HCT116 (cell line): ENCODE measurements around the gene UBA6.

Experiments used
- ATF3 ChIP-seq: IDR thresholded peaks from 2 replicates; pipeline ENCODE4 v1.6.1; 2012
- CEBPB ChIP-seq: IDR thresholded peaks from 2 replicates; pipeline ENCODE4 v1.6.1; 2012; ENCODE audit warnings: low read depth
- CTCF ChIP-seq, 3 experiments: fragments of 200-600 bp in 1 of 3; sonication (generic) in 1 of 3; IDR thresholded peaks in 2 of 3; conservative IDR thresholded peaks in 1 of 3; 2 replicates each; pipeline ENCODE4 v1.5.1; 2012 to 2017; ENCODE audit warnings: low read depth in 2 of 3, low read length in 2 of 3, antibody characterized with exemption in 1 of 3, borderline replicate concordance in 1 of 3, control low read depth in 1 of 3, mild to moderate bottlenecking in 1 of 3, mixed read lengths in 1 of 3, mixed run types in 1 of 3, moderate library complexity in 1 of 3; ENCODE audit not compliant: insufficient read depth in 1 of 3
- EZH2 ChIP-seq: fragments of 200-600 bp; sonication (generic); IDR thresholded peaks from 2 replicates; pipeline ENCODE4 v1.6.1; 2017; ENCODE audit warnings: antibody characterized with exemption, mixed run types
- EZH2phosphoT487 ChIP-seq: fragments of 200-600 bp; IDR thresholded peaks from 2 replicates; pipeline ENCODE4 v1.6.1; 2018; ENCODE audit warnings: antibody characterized with exemption, borderline replicate concordance
- POLR2A ChIP-seq: IDR thresholded peaks from 2 replicates; pipeline ENCODE4 v1.7.0; 2011; ENCODE audit warnings: borderline replicate concordance; ENCODE audit not compliant: insufficient read depth, insufficient read length; ENCODE audit errors: extremely low read depth
- RAD21 ChIP-seq: IDR thresholded peaks from 2 replicates; pipeline ENCODE4 v1.6.1; 2012; ENCODE audit warnings: low read depth, mild to moderate bottlenecking
- REST ChIP-seq: IDR thresholded peaks from 2 replicates; pipeline ENCODE4 v1.6.1; 2012; ENCODE audit warnings: low read depth
- SRF ChIP-seq: IDR thresholded peaks from 2 replicates; pipeline ENCODE4 v1.6.1; 2012; ENCODE audit warnings: low read depth
- YY1 ChIP-seq: IDR thresholded peaks from 2 replicates; pipeline ENCODE4 v1.6.1; 2011; ENCODE audit warnings: low read length, low read depth, moderate library complexity, mild to moderate bottlenecking; ENCODE audit not compliant: insufficient replicate concordance; ENCODE audit errors: extremely low read depth
- ZFX ChIP-seq: fragments of 450-650 bp; IDR thresholded peaks from 2 replicates; pipeline ENCODE4 v1.6.1; 2017

- no peak for TF ChIP-seq ZFX
- no peak for TF ChIP-seq POLR2A
- no peak for TF ChIP-seq CTCF (IDR thresholded peaks at IDR 0.05 in 2 of 3, conservative IDR thresholded peaks at IDR 0.05 in 1 of 3; ENCODE audit: borderline replicate concordance in 1 of 3, insufficient read depth in 1 of 3, low read depth in 2 of 3, low read length in 2 of 3)
- TF ChIP-seq RAD21, result no peak
- no peak for TF ChIP-seq REST
- no peak for TF ChIP-seq ATF3
- no peak for TF ChIP-seq SRF
- TF ChIP-seq EZH2, result no peak
- no peak for TF ChIP-seq CEBPB
- no peak for TF ChIP-seq YY1
- TF ChIP-seq EZH2phosphoT487, result no peak
Observed at GRCh38 chr4:67632492-67632891, 68.5 kb downstream of the UBA6 start.
